IPS-NIHi7 (cell line): ENCODE data around the gene GNAI1.

Experiments
- DNase-seq: peaks from one replicate; pipeline ENCODE4 v3.0.0; 2012; ENCODE audit warnings: mixed read lengths; ENCODE audit errors: extremely low spot score

GNAI1 gene

DNA sequence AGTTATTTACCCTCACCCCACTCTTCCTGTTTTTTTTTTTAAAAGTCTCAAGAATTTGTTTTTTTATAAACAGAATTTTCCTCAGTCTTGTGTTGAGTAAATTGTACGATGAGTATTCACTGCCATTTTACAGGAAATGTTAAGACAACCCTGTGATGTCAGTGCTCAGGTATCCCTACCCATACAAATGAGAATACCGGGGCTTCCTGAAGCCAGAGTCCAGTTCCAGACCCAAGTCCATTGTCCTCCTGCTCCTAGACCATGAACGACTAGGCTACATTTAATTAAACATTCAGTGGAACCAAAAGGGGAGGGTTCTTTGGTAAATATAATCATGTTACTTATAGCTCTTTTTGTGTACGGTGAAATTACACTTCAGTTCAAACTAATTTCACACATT is 79.2 kb downstream of the GNAI1 start:
- DNase-seq: no peak

DNA sequence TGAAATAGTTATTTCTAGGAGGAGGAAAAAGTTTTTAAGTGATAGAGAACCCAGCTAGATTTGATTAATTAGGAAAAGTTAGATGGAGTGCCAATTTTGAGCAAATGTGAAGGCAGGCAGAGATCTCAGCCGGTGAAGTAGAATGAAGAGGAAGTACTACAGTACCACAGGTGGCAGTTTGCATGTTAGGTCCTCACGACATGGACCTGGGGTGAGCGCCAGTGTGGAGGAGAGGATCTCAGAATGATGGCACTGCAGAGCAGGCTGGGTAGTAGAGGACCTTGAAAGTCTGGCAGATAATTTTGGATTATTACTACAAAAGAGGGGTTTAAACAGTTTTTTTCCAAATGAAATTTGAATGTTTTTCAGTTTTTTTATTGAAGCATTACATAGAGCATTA is 81.1 kb downstream of the GNAI1 start:
- DNase-seq: no peak

GRCh38 chr7:80216996-80217842 is 82.6 kb downstream of the GNAI1 start:
- DNase-seq: no peak

DNA sequence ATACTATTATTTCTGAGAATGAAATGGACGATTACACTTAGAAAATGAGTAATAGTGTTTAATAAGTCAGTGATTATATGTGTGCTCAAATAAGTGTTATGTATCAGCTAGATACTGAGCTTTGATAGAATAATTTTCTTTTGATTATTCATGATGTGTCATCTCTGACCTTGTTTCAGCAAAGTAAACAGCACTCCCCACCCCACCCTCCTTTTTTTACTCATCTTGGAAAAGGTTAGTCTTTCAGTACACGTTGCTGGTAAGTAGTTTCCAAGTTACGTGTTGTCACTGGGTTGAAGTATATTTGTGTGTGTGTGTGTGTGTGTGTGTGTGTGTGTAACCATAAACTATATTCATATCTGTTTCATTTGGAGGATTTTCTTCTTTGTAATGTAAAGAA is 84.1 kb downstream of the GNAI1 start:
- no peak for DNase-seq

DNA sequence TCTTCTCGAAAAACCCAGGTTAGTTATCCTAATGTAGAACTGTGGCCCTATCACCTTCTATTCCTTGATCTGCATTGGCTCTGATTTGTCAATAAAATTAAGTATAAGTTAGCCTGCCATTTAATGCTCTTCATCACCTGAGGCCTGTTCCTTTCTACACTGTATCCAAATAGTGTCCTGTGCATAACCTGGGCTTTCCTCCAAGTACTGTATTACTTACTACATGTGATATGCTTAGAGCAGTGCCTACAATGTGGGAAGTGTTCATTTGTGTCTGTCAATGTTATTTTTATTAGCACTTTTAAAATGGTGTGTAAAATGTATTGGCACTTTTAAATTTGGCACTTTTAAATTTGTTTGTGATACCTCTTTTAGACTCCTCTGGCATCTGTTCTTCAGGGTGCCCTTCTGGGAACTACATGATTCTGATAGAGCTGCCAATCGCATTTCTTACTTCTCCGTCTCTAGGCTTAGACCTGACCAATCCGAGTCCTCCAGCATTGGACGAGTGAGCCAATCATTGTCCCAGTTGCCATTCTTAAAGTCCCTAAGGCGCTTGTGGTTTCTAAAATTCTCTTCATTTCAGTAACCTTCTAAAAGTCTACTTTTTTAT is 85.5 kb downstream of the GNAI1 start:
- no peak for DNase-seq

GRCh38 chr7:80224415-80224814 is 89.8 kb downstream of the GNAI1 start:
- no peak for DNase-seq

DNA sequence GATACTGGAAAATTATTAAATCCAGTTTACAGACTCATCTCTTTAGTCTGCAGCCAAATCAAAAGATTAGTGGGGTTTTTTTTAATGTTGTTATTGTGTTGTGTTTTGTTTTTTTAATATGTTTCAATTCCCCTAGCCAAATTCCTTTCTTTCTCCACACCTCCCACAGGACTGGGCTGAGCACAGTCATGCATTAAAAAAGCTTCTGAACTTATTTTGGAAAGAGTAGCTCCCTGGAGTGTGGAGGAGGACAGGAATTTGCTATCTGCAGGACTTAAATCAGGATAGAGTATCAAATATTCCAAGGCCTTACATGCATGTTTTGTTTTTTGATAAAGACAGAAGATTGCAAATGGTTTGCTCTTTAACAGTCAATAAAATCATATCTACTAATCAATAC is 90.7 kb downstream of the GNAI1 start:
- no peak for DNase-seq

DNA sequence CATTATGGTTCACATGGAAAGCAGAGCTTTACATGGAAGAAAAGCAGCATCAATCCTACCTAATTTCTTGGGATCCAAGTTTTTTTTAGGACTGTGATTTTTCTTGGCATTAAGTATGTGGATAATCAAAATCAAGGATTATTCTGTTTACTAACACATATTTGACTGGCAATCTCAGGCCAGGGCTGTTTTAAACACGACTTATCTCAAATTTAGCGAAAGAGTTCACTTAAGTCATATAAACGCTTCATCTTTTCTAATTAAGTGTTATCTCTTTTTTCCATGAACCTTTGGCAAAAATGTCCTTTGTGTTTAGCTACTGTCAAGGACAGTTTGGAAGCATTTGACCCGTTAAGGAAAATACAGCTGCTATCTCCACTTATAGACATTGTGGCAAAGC is 92.0 kb downstream of the GNAI1 start:
- DNase-seq: no peak

- peak; percentile 12 for DNase-seq
These were observed 95.7 kb downstream of the GNAI1 start for GRCh38 chr7:80230327-80230726.

GRCh38 chr7:80231707-80232106 is 97.1 kb downstream of the GNAI1 start:
- DNase-seq: no peak

GRCh38 chr7:80232979-80233724 is 98.5 kb downstream of the GNAI1 start:
- no peak for DNase-seq

- DNase-seq: no peak
These were observed 100.7 kb downstream of the GNAI1 start for GRCh38 chr7:80235334-80235733.

GRCh38 chr7:80236681-80237080 is 102.0 kb downstream of the GNAI1 start:
- DNase-seq: no peak

DNA sequence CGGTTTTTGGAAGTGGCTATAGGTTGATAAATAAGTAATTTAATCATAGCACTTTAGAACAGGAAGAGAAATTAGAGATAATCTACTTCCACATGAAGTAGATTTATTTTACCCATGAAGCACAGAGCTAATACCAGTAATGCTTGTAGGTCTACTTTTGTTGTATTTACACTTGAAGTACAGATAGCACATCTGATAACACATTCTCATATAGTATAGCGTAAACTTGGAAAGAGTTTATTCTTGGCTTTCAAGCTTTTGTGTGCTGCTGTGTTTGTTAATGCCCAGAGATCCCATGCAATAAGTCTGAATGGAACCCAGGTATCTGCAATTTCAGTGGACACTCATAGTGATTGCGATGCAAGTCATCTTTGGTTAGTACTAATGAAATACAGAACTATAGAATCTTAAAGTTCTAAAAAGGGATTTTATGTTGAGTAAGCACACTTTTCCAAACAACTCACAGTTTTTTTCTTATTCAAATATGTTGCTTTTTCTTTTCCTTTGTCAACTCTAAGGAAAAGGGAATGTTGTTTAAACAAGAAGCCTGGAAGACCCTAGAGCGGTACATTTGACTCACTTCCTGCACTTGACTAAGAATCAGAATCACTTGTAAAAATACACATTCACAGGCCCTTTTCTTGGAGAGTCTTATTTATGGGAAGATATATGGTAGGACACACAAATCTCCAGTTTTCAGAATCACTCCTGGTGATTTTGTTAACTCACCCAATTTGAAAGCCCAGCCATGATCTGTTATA is 105.8 kb downstream of the GNAI1 start:
- no peak for DNase-seq

- DNase-seq: no peak
These were observed 107.0 kb downstream of the GNAI1 start for GRCh38 chr7:80241671-80242070.

DNA sequence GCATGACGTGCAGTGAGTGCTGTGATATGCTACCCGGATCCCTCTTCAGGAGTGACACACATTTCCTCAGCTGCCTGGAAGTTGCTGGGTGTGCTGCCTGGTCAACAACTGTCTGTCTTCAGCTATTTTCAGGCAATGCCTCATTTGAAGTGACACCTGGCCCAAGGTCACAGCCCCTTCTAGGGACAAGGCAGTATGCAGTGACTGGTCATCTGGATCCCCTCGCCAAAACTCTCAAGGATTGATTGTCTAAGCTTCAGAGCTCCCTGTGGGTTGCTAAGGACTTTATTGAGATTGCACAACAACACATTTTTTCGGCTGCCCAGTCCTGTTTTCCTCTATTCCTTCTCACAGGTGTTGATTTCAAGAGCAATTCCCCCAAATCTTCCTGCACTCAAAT is 108.8 kb downstream of the GNAI1 start:
- DNase-seq: no peak

GRCh38 chr7:80244206-80244916 is 109.7 kb downstream of the GNAI1 start:
- DNase-seq: no peak

DNA sequence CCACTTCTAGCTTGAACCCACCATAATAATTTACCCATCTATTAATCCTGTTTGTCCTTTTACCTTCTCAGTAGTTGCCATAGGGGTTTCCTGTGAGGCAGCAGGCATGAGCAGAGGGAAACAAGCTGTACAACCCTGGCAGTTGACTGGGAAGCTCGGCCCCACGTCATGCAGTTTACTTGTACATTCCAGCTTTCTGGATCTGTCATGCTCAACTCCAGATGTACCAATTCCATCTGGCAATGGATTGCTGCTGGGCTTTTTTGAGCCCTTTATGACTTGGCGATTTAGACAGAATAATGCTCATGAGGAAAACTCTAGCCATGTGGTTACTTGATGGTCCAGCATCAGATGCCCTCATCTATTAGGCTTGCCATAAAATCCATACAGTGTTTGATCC is 112.5 kb downstream of the GNAI1 start:
- DNase-seq: no peak

DNA sequence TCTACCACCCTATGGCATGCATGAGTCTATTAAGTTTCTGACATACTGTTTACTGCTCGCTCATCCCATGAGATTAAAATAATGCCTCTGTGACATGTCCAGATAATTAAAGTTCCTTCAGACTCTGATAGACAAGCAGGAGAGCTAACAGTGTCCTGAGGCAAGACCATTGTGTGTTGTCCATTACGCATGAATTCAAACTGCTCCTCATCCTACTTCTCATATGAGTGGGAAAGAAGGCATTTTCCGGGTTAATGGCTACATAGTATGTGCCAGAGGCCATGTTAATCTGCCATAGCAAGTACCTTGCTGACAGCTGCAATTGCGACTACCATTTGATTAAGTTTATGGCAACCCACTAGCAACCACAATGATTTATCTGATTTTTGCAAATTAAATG is 113.3 kb downstream of the GNAI1 start:
- DNase-seq: no peak

- DNase-seq: no peak
These were observed 114.6 kb downstream of the GNAI1 start for GRCh38 chr7:80249184-80249583.

DNA sequence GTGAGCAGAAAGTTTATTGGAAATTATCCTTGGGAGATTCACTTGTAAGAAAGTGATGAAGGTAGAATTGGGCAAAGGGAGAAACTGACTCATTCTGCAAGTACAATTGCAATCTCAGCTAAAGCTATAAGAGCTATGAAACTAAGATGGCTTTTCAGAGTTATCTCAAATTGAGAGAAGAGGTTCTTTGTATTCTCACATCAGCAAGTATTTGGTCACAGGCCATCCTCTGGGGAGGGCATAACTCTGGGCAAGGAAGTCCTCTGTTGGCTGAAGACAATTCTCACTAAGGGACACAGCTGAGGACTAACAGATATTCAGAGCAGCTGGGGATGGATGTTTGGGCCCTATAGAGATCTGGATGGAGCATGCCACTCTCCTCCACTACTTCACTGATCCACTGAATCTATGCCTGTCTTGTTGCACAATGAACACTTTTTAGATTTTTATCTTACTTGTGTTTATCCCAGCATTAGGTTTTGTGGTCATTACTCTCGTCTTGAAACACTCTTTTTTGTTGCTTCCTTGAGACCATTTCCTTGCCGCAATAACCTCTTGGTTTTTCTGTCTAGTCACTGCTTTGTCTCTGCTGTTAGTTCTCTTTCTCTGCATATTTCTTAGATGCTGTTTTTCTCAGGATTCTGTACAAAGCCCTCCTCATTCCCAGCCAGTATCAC is 115.1 kb downstream of the GNAI1 start:
- DNase-seq: no peak
